ENCODE results near the gene KRTAP5-3. TPM values are rescaled to one million over a fixed set of nuclear protein-coding genes. Genes with fewer than 3 reads are reported as not detected.
"Not testable (repeated sequence)": the region's sequence is repeated elsewhere in the genome, so short reads cannot be mapped to it uniquely, and the experiment has no call there.

Gene KRTAP5-3
- total RNA-seq, 2 donors from 2014 or later = not detected

GRCh38 chr11:1597994-1598380, 10.3 kb downstream of the KRTAP5-3 start, which contains the start of gene KRTAP5-2:
TSS of gene KRTAP5-2 (minus strand) at chr11:1598294. CDS start at chr11:1598250, 44 bp downstream.
- Mint-ChIP-seq H3K4me1 (ENCODE audit: low read depth) (peaks cover 4% of the 10 kb centered on the region), H3K27ac (no peak within 1 kb of the TSS), H3K27me3 (ENCODE audit: low read depth) (peaks cover 31% of the 10 kb centered on the region), H3K36me3 (ENCODE audit: insufficient read depth in 2 of 2) (no peaks in the 10 kb centered on the region), H3K9me3 (no peaks in the 10 kb centered on the region), H3K4me3 (no peak within 1 kb of the TSS)
- no peak for DNase-seq
- no peak for ATAC-seq (replicated peaks in 1 of 2)

GRCh38 chr11:1597331-1597993, 10.8 kb downstream of the KRTAP5-3 start:
- no peaks in the 10 kb centered on the region for H3K9me3 Mint-ChIP-seq
- H3K27me3 Mint-ChIP-seq (ENCODE audit: low read depth) = peaks cover 28% of the 10 kb centered on the region
- no peak overlapping the region for H3K4me3 Mint-ChIP-seq
- H3K4me1 Mint-ChIP-seq (ENCODE audit: low read depth) = peaks cover 4% of the 10 kb centered on the region
- H3K27ac Mint-ChIP-seq = no peak overlapping the region
- no peak for ATAC-seq (replicated peaks in 1 of 2)
- no peaks in the 10 kb centered on the region for H3K36me3 Mint-ChIP-seq (ENCODE audit: insufficient read depth in 2 of 2)
- DNase-seq = no peak

- not testable (repeated sequence) for ATAC-seq (replicated peaks in 1 of 2); H3K4me3 Mint-ChIP-seq; H3K4me1 Mint-ChIP-seq (ENCODE audit: low read depth); H3K27ac Mint-ChIP-seq; H3K36me3 Mint-ChIP-seq (ENCODE audit: insufficient read depth in 2 of 2); DNase-seq; H3K9me3 Mint-ChIP-seq
- peaks cover 20% of the 10 kb centered on the region for H3K27me3 Mint-ChIP-seq (ENCODE audit: low read depth)
These were observed 11.6 kb downstream of the KRTAP5-3 start for GRCh38 chr11:1596576-1597121.

GRCh38 chr11:1595994-1596575, 12.2 kb downstream of the KRTAP5-3 start:
- peaks cover 18% of the 10 kb centered on the region for H3K27me3 Mint-ChIP-seq (ENCODE audit: low read depth)
- H3K4me3 Mint-ChIP-seq; H3K9me3 Mint-ChIP-seq; H3K27ac Mint-ChIP-seq; DNase-seq; ATAC-seq (replicated peaks in 1 of 2); H3K36me3 Mint-ChIP-seq (ENCODE audit: insufficient read depth in 2 of 2); H3K4me1 Mint-ChIP-seq (ENCODE audit: low read depth): not testable (repeated sequence)

GRCh38 chr11:1592628-1593027, 15.6 kb downstream of the KRTAP5-3 start:
- Mint-ChIP-seq H3K36me3 (ENCODE audit: insufficient read depth in 2 of 2) (peaks cover 4% of the 10 kb centered on the region in 2 donors), H3K4me3 (no peak overlapping the region), H3K9me3 (peaks cover 0 to 3% of the 10 kb centered on the region in 2 donors), H3K27ac (no peak overlapping the region), H3K27me3 (ENCODE audit: low read depth) (peaks cover 18% of the 10 kb centered on the region), H3K4me1 (ENCODE audit: low read depth) (peaks cover 13% of the 10 kb centered on the region)
- DNase-seq (no peak), ATAC-seq (replicated peaks in 1 of 2) (no peak)

GRCh38 chr11:1589996-1590395, 18.3 kb downstream of the KRTAP5-3 start:
- Mint-ChIP-seq H3K36me3 (ENCODE audit: insufficient read depth in 2 of 2) (peaks cover 4% of the 10 kb centered on the region in 2 donors), H3K9me3 (peaks cover 0 to 3% of the 10 kb centered on the region in 2 donors), H3K4me1 (ENCODE audit: low read depth) (peaks cover 8% of the 10 kb centered on the region), H3K4me3 (peak overlapping the region in 1 of 2 donors; percentile 41), H3K27me3 (ENCODE audit: low read depth) (no peaks in the 10 kb centered on the region), H3K27ac (no peak overlapping the region)
- DNase-seq (no peak), ATAC-seq (replicated peaks in 1 of 2) (no peak)

- DNase-seq; H3K9me3 Mint-ChIP-seq; H3K4me1 Mint-ChIP-seq (ENCODE audit: low read depth); H3K27me3 Mint-ChIP-seq (ENCODE audit: low read depth); H3K36me3 Mint-ChIP-seq (ENCODE audit: insufficient read depth in 2 of 2): not testable (repeated sequence)
- peak overlapping the region; percentile 48 to 49 for H3K4me3 Mint-ChIP-seq
- peak in 1 of 2 donors; percentile 33 for ATAC-seq (replicated peaks in 1 of 2)
- peak overlapping the region; percentile 38 for H3K27ac Mint-ChIP-seq
These were observed 18.9 kb downstream of the KRTAP5-3 start for GRCh38 chr11:1589191-1589963.

GRCh38 chr11:1586699-1587098, 21.6 kb downstream of the KRTAP5-3 start:
- Mint-ChIP-seq H3K36me3 (ENCODE audit: insufficient read depth in 2 of 2) (peaks cover 4% of the 10 kb centered on the region in 2 donors), H3K4me1 (ENCODE audit: low read depth) (peaks cover 8% of the 10 kb centered on the region), H3K27me3 (ENCODE audit: low read depth) (no peaks in the 10 kb centered on the region), H3K9me3 (peaks cover 0 to 3% of the 10 kb centered on the region in 2 donors), H3K27ac (no peak overlapping the region), H3K4me3 (no peak overlapping the region)
- ATAC-seq (replicated peaks in 1 of 2) (no peak), DNase-seq (no peak)

- not testable (repeated sequence) for H3K27ac Mint-ChIP-seq; ATAC-seq (replicated peaks in 1 of 2); H3K27me3 Mint-ChIP-seq (ENCODE audit: low read depth); H3K4me1 Mint-ChIP-seq (ENCODE audit: low read depth); H3K36me3 Mint-ChIP-seq (ENCODE audit: insufficient read depth in 2 of 2); DNase-seq; H3K9me3 Mint-ChIP-seq
- H3K4me3 Mint-ChIP-seq = peak within 1 kb of the TSS in 1 of 2 donors; percentile 10
These were observed 23.4 kb downstream of the KRTAP5-3 start, which contains the start of gene KRTAP5-1 for GRCh38 chr11:1584661-1585370. TSS of gene KRTAP5-1 (minus strand) at chr11:1585283. CDS start at chr11:1585249, 34 bp downstream.

- H3K9me3 Mint-ChIP-seq; H3K36me3 Mint-ChIP-seq (ENCODE audit: insufficient read depth in 2 of 2); DNase-seq; H3K4me1 Mint-ChIP-seq (ENCODE audit: low read depth); H3K4me3 Mint-ChIP-seq; H3K27ac Mint-ChIP-seq; ATAC-seq (replicated peaks in 1 of 2); H3K27me3 Mint-ChIP-seq (ENCODE audit: low read depth): not testable (repeated sequence)
These were observed 25.4 kb downstream of the KRTAP5-3 start for GRCh38 chr11:1582909-1583308.

- DNase-seq (no peak), ATAC-seq (replicated peaks in 1 of 2) (no peak)
- H3K4me3 Mint-ChIP-seq = no peak overlapping the region
- peaks cover 3 to 7% of the 10 kb centered on the region in 2 donors for H3K36me3 Mint-ChIP-seq (ENCODE audit: insufficient read depth in 2 of 2)
- no peaks in the 10 kb centered on the region for H3K4me1 Mint-ChIP-seq (ENCODE audit: low read depth)
- H3K9me3 Mint-ChIP-seq = peaks cover 0 to 6% of the 10 kb centered on the region in 2 donors
- no peaks in the 10 kb centered on the region for H3K27me3 Mint-ChIP-seq (ENCODE audit: low read depth)
- H3K27ac Mint-ChIP-seq = no peak overlapping the region
These were observed 26.3 kb downstream of the KRTAP5-3 start for GRCh38 chr11:1581976-1582375.

- Mint-ChIP-seq H3K27me3 (ENCODE audit: low read depth) (peaks cover 7% of the 10 kb centered on the region), H3K27ac (no peak overlapping the region), H3K4me3 (no peak overlapping the region), H3K36me3 (ENCODE audit: insufficient read depth in 2 of 2) (peaks cover 3 to 7% of the 10 kb centered on the region in 2 donors), H3K4me1 (ENCODE audit: low read depth) (peaks cover 8% of the 10 kb centered on the region), H3K9me3 (peaks cover 0 to 6% of the 10 kb centered on the region in 2 donors)
- no peak for ATAC-seq (replicated peaks in 1 of 2)
- DNase-seq = no peak
These were observed 31.4 kb downstream of the KRTAP5-3 start for GRCh38 chr11:1576825-1577224.
